K562 (cell line): ENCODE results near the gene ATP9B. TPM values are rescaled to one million over a fixed set of nuclear protein-coding genes. Genes with fewer than 3 reads are reported as not detected.

Source experiments
- ATAC-seq: fragments of 200-7000 bp; cut with Tn5 transposase; 3 replicates; pipeline ENCODE4 v1.9.1; 2020; ENCODE audit warnings: moderate library complexity
- BruUV-seq: library from RNA; stranded (reverse); fragments of 400-500 nt; replicated peaks from 2 replicates; lab custom pipeline; 2021; lab: Mats Ljungman, UMichigan
- CTCF ChIA-PET: fragments of 300-600 bp; formaldehyde crosslinking; extraction: SDS; loops from one replicate; lab custom pipeline; 2021; ENCODE audit warnings: low intra/inter-chr PET ratio; lab: Yijun Ruan, JAX
- POLR2A ChIA-PET: fragments of 300-600, 350-650 bp; sonication (Branson Sonifier 250); formaldehyde crosslinking; extraction: SDS; loops from one replicate; lab custom pipeline; 2021; ENCODE audit warnings: antibody characterized with exemption, inconsistent platforms; lab: Yijun Ruan, JAX
- DNase-seq, 4 experiments: peaks; one replicate each; pipeline versions ENCODE4 v3.0.0 to v3.0.0-alpha.2; 2011 to 2018; ENCODE audit warnings: low spot score in 3 of 4, mixed read lengths in 3 of 4; ENCODE audit errors: extremely low read depth in 1 of 4
- FAIRE-seq: peaks from 2 replicates; lab custom pipeline; 2011; peaks lifted over from hg19 to GRCh38; lab: Jason Lieb, UNC
- H2AFZ ChIP-seq: 2 replicates; pipeline ENCODE4 v1.6.0; 2011; ENCODE audit warnings: low read depth, low read length, control low read depth, inconsistent platforms
- H3K27ac ChIP-seq: fragments of 200-600 bp; 3 replicates; pipeline ENCODE4 v1.8.0; 2011; ENCODE audit warnings: low read depth, mild to moderate bottlenecking, control low read depth, inconsistent platforms, low read length, moderate library complexity, mixed read lengths; ENCODE audit errors: extremely low read depth
- H3K27me3 ChIP-seq, 2 experiments: fragments of 300-600 bp in 1 of 2; 2 replicates in 1 of 2; 3 replicates in 1 of 2; pipeline versions ENCODE4 v1.6.0 to v1.8.0; 2011; ENCODE audit warnings: inconsistent platforms in 2 of 2, low read length in 2 of 2, mild to moderate bottlenecking in 1 of 2, mixed read lengths in 1 of 2, moderate library complexity in 1 of 2; ENCODE audit not compliant: control insufficient read depth in 2 of 2, insufficient read depth in 2 of 2
- H3K36me3 ChIP-seq: fragments of 300-600 bp; 3 replicates; pipeline ENCODE4 v1.8.0; 2011; ENCODE audit warnings: mild to moderate bottlenecking, low read length, inconsistent platforms; ENCODE audit not compliant: control insufficient read depth, insufficient read depth
- H3K4me1 ChIP-seq, 2 experiments: fragments of 200-600 bp in 1 of 2; replicated peaks in 1 of 2; 2 replicates in 1 of 2; 3 replicates in 1 of 2; pipeline versions ENCODE4 v1.5.1 to v1.8.0; 2011; ENCODE audit warnings: inconsistent platforms in 2 of 2, low read length in 2 of 2, mild to moderate bottlenecking in 1 of 2, mixed read lengths in 1 of 2, moderate library complexity in 1 of 2; ENCODE audit not compliant: control insufficient read depth in 2 of 2, insufficient read depth in 2 of 2
- H3K4me2 ChIP-seq: 2 replicates; pipeline ENCODE4 v1.6.1; 2011; ENCODE audit warnings: low read length, control low read depth, inconsistent platforms, mixed read lengths; ENCODE audit not compliant: insufficient read depth
- H3K4me3 ChIP-seq: fragments of 200-600 bp; sonication (generic), shearing (Covaris generic); 2 replicates; pipeline ENCODE4 v1.5.1; 2016; ENCODE audit warnings: control low read depth, inconsistent platforms
- H3K79me2 ChIP-seq: fragments of 200-600 bp; 3 replicates; pipeline ENCODE4 v1.8.0; 2011; ENCODE audit warnings: low read length, inconsistent platforms; ENCODE audit not compliant: control insufficient read depth, insufficient read depth
- H3K9ac ChIP-seq, 2 experiments: 2 replicates each; pipeline versions ENCODE4 v1.6.0 to v1.6.1; 2011; ENCODE audit warnings: low read depth in 2 of 2, low read length in 2 of 2, control low read depth in 1 of 2, inconsistent platforms in 1 of 2, mild to moderate bottlenecking in 1 of 2, mixed read lengths in 1 of 2; ENCODE audit not compliant: insufficient read depth in 1 of 2
- H3K9me1 ChIP-seq: one replicate; pipeline ENCODE4 v1.6.0; 2011; ENCODE audit warnings: inconsistent platforms, mild to moderate bottlenecking, low read length, moderate library complexity; ENCODE audit not compliant: control insufficient read depth, insufficient read depth
- H3K9me3 ChIP-seq: replicated peaks from 2 replicates; pipeline ENCODE4 v1.5.1; 2011; ENCODE audit warnings: low read depth, low read length, inconsistent platforms; ENCODE audit not compliant: control insufficient read depth, insufficient read depth
- H4K20me1 ChIP-seq: replicated peaks from 2 replicates; pipeline ENCODE4 v1.6.1; 2011; ENCODE audit warnings: low read length, inconsistent platforms, mixed read lengths; ENCODE audit not compliant: control insufficient read depth, insufficient read depth
- ARID3A ChIP-seq: IDR thresholded peaks from 2 replicates; pipeline ENCODE4 v1.6.1; 2012; ENCODE audit warnings: low read depth, low read length, improper control_type of control experiment, borderline replicate concordance
- ARNT ChIP-seq, 2 experiments: fragments of 450-650 bp; IDR thresholded peaks; 2 replicates each; pipeline ENCODE4 v1.6.1; 2016; ENCODE audit warnings: mild to moderate bottlenecking in 1 of 2
- BRCA1 ChIP-seq, 2 experiments: fragments of 450-650 bp in 1 of 2; sonication (generic) in 1 of 2; formaldehyde crosslinking in 1 of 2; IDR thresholded peaks; 2 replicates each; pipeline versions ENCODE4 v1.5.0 to v1.6.1; 2017 to 2020; ENCODE audit warnings: mild to moderate bottlenecking in 1 of 2, missing genetic modification reagents in 1 of 2
- CGGBP1 ChIP-seq: fragments of 250-450 bp; sonication (Bioruptor Pico); IDR thresholded peaks from 2 replicates; pipeline ENCODE4 v1.9.0; 2021; ENCODE audit warnings: mild to moderate bottlenecking
- EGR1 ChIP-seq: fragments of 450-650 bp; conservative IDR thresholded peaks from 2 replicates; pipeline ENCODE4 v1.6.1; 2017; ENCODE audit warnings: mild to moderate bottlenecking
- PHF21A ChIP-seq: fragments of 450-650 bp; IDR thresholded peaks from 2 replicates; pipeline ENCODE4 v1.6.1; 2017; ENCODE audit warnings: low read depth, borderline replicate concordance
- PURB ChIP-seq: sonication (generic); formaldehyde crosslinking; IDR thresholded peaks from 2 replicates; pipeline ENCODE4 v1.9.0; 2021; ENCODE audit warnings: low read depth, mild to moderate bottlenecking, missing genetic modification reagents
- THAP7 ChIP-seq: fragments of 250-450 bp; sonication (Bioruptor Pico); IDR thresholded peaks from 2 replicates; pipeline ENCODE4 v1.5.0; 2021
- ZNF133 ChIP-seq: fragments of 250-450 bp; sonication (Bioruptor Pico); IDR thresholded peaks from 2 replicates; pipeline ENCODE4 v1.4.0; 2020; ENCODE audit warnings: mild to moderate bottlenecking
- ZNF253 ChIP-seq: fragments of 250-450 bp; sonication (Bioruptor Pico); conservative IDR thresholded peaks from 2 replicates; pipeline ENCODE4 v1.6.1; 2021; ENCODE audit warnings: mild to moderate bottlenecking
- WGBS: fragments of 100-300 bp; shearing (Covaris generic); methylation state at CpG from one replicate; pipeline ENCODE4 v1.1.6; 2016; ENCODE audit warnings: low coverage, mixed read lengths; ENCODE audit not compliant: insufficient coverage; ENCODE audit errors: missing lambda C conversion rate; 5-methylcytosine and 5-hydroxymethylcytosine counted together
- in situ Hi-C: fragments of 300-500 bp; cut with MboI; formaldehyde crosslinking; loops from 4 replicates; pipeline ENCODE4 v1.15.0; 2018; ENCODE audit warnings: inconsistent platforms, mixed read lengths
- intact Hi-C: fragments of 100-400 bp; cut with micrococcal nuclease; formaldehyde crosslinking; loops from 2 replicates; pipeline ENCODE4 v1.14.2; 2022
- polyA plus RNA-seq, 8 experiments: library from polyadenylated mRNA; depleted of rRNA in 4 of 8; stranded (reverse) in 5 of 8; unstranded in 3 of 8; fragments of >200 nt; fragmentation: Nextera tagmentation in 2 of 8; fragmentation: Illumina TruSeq in 1 of 8; extraction: Ambion mirVana in 2 of 8; extraction: Trizol in 1 of 8; gene quantifications; 2 replicates each; pipeline versions ENCODE4 v1.2.1 to v1.2.3, GENCODE V29; 2011 to 2014; ENCODE audit warnings: inconsistent platforms in 1 of 8, missing spikeins in 1 of 8
- total RNA-seq, 7 experiments: library from RNA; depleted of rRNA in 6 of 7; stranded (reverse); fragments of >200 nt in 6 of 7; fragmentation: Illumina TruSeq in 2 of 7; extraction: Trizol in 2 of 7; gene quantifications; 2 replicates each; pipeline versions ENCODE4 v1.2.1 to v1.2.3, GENCODE V29; 2011 to 2021; ENCODE audit warnings: low replicate concordance in 1 of 7
- TF ChIP-seq, protein P1 (sequence below): fragments of 450-650 bp; IDR thresholded peaks from 2 replicates; pipeline ENCODE4 v1.6.1; 2016

ATP9B gene
- total and polyA plus RNA-seq, 9 of the 15 experiments (the other 6 are each of a cell fraction or from before 2014, with no cell fraction given): 0.66 to 13.2 (median 7.9) TPM

- no peak for DNase-seq
- H3K79me2 ChIP-seq: no peaks in the 10 kb centered on the region
- ChIA-PET CTCF (no interaction called here), POLR2A (interaction anchor here (0.6 kb wide), 1 partner anchor 35 kb away, joined by 4 read pairs; no protein-coding TSS in a partner anchor)
- H3K4me2 ChIP-seq: no peak overlapping the region
- no peak overlapping the region for H3K27ac ChIP-seq
- no peaks in the 10 kb centered on the region for H3K9me3 ChIP-seq
- intact Hi-C loops (no loop called here), in situ Hi-C loops (no loop called here)
- 86% methylated on average over 3 of the region's 7 CpGs for WGBS
- H2AFZ ChIP-seq: no peak overlapping the region
- no peak overlapping the region for H3K9ac ChIP-seq
- no peak for FAIRE-seq
- no peaks in the 10 kb centered on the region; a peak in 1 of 5 replicates for H3K4me1 ChIP-seq
- no peaks in the 10 kb centered on the region for H4K20me1 ChIP-seq
- no TSS peak for BruUV-seq
- no peak overlapping the region for H3K4me3 ChIP-seq
- ATAC-seq: no peak
- H3K27me3 ChIP-seq: no peaks in the 10 kb centered on the region
- no peaks in the 10 kb centered on the region for H3K9me1 ChIP-seq
- H3K36me3 ChIP-seq: no peaks in the 10 kb centered on the region
- no peak for TF ChIP-seq PURB (CRISPR knock-in tag)
- TF ChIP-seq, protein P1, sequence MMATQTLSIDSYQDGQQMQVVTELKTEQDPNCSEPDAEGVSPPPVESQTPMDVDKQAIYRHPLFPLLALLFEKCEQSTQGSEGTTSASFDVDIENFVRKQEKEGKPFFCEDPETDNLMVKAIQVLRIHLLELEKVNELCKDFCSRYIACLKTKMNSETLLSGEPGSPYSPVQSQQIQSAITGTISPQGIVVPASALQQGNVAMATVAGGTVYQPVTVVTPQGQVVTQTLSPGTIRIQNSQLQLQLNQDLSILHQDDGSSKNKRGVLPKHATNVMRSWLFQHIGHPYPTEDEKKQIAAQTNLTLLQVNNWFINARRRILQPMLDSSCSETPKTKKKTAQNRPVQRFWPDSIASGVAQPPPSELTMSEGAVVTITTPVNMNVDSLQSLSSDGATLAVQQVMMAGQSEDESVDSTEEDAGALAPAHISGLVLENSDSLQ: no peak
- no peak for TF ChIP-seq ARID3A
- TF ChIP-seq EGR1: no peak
- no peak for TF ChIP-seq ZNF253 (CRISPR knock-in tag)
- no peak for TF ChIP-seq ZNF133 (CRISPR knock-in tag)
- TF ChIP-seq PHF21A: no peak
- TF ChIP-seq THAP7 (CRISPR knock-in tag): no peak
- no peak for TF ChIP-seq BRCA1 (IDR thresholded peaks at IDR 0.05)
- TF ChIP-seq BRCA1 (CRISPR knock-in tag; IDR thresholded peaks at IDR 0.05): no peak
- no peak for TF ChIP-seq CGGBP1 (CRISPR knock-in tag)
- no peak for TF ChIP-seq ARNT (IDR thresholded peaks at IDR 0.05)
Observed at GRCh38 chr18:79275461-79275860, 206.3 kb downstream of the ATP9B start.
